HG03558 (cell line): ENCODE data around the gene CIC.

ENCODE experiments used
- ATAC-seq: cut with Tn5 transposase; IDR thresholded peaks from one replicate; pipeline ENCODE4 v1.9.1; 2021; ENCODE audit warnings: moderate number of reproducible peaks; ENCODE audit not compliant: unreplicated experiment; ENCODE audit errors: extremely low read depth

Gene CIC

GRCh38 chr19:42268704-42269477, at the start of gene CIC:
CIC (plus strand) TSS chr19:42269252; CDS start chr19:42271784, 2,532 bp downstream.
- ATAC-seq = peak; percentile 47

GRCh38 chr19:42219812-42220750, 49.0 kb upstream of the CIC start, which contains the start of gene ZNF526:
ZNF526 (plus strand) TSS chr19:42220312; CDS start chr19:42224404, 4,092 bp downstream.
- ATAC-seq = peak; percentile 40

GRCh38 chr19:42220751-42221097, 48.3 kb upstream of the CIC start:
- ATAC-seq = no peak

DNA sequence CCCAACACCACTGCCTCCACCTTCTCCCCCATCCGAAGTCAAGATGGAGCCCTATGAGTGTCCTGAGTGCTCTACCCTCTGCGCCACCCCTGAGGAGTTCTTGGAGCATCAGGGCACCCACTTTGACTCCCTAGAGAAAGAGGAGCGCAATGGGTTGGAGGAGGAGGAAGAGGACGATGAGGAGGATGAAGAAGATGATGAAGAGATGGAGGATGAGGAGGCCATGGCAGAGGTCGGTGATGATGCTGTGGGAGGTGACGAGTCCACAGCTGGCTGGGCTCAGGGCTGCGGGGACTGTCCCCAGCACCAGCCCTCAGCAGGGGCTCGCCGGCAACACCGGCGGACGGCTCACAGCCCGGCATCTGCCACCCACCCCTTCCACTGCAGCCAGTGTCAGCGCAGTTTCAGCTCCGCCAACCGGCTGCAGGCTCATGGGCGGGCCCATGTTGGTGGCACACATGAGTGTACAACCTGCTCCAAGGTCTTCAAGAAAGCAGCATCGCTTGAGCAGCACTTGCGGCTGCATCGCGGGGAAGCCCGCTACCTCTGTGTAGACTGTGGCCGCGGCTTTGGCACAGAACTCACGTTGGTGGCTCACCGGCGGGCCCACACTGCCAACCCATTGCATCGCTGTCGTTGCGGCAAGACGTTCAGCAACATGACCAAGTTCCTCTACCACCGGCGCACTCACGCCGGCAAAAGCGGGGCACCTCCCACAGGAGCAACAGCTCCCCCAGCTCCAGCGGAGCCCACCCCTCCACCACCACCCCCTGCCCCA, 43.9 kb upstream of the CIC start:
- ATAC-seq = no peak

GRCh38 chr19:42225718-42226292, 43.2 kb upstream of the CIC start:
- no peak for ATAC-seq

GRCh38 chr19:42226886-42227285, 42.2 kb upstream of the CIC start:
- ATAC-seq = no peak

DNA sequence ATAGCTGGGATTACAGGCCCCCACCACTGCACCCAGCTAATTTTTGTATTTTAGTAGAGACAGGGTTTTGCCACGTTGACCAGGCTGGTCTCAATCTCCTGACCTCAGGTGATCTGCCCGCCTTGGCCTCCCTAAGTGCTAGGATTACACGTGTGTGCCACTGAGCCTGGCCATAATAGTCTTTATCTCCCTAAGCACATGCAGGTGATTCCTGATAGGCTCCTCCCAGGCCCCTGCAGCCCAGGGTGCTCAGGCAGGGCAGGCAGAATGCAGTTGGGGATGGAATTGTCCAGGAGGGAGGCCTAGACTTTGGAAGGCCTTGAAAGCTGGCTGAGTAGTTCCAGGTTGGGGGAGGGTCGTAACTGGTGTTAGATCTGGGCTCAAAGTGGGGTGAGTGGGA, 40.4 kb upstream of the CIC start:
- no peak for ATAC-seq

GRCh38 chr19:42229301-42229854, 39.7 kb upstream of the CIC start:
- ATAC-seq = no peak

DNA sequence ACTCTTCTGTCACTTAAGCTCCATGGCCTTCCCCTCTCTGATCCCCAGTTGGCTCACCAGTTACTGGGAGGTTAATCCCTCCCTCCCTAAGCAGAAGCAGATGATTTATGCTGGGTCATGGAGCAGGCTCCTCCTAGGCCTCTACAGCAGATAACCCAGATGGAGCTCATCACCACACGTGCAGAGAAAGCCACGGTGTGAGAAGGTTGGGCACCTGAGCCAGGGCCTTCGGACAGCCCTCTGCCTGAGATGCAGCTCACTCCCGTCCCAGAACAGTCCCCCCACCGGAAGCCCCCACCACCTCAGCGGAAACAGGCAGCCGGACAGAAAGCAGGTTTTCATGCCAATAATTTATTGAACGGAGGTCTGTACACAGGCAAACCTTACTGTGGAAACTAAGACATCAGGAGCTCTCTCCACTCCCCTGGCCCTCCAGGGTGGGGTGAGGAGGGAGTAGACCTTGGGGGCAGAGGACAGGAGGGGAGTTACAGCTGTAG, 39.1 kb upstream of the CIC start:
- no peak for ATAC-seq

DNA sequence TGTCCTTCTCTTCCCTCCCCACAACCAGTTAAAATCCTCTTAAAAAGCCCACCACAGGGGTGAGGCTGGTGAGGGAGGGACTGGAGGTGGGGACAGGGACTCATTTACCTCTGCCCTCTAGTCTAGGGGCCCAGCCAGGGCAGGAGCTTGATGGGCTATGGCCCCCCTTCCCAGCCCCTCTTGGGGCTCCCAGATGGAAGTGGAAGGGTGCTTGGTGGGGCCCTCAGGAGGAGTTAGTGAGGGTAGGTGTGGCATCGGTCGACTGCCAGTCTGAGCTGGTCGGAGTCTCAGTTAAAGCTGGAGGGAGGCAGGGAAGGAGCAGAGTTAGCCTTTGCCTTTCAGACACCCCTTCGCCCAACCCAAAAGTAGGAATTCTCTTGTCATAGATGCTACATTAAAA, 38.5 kb upstream of the CIC start:
- no peak for ATAC-seq

DNA sequence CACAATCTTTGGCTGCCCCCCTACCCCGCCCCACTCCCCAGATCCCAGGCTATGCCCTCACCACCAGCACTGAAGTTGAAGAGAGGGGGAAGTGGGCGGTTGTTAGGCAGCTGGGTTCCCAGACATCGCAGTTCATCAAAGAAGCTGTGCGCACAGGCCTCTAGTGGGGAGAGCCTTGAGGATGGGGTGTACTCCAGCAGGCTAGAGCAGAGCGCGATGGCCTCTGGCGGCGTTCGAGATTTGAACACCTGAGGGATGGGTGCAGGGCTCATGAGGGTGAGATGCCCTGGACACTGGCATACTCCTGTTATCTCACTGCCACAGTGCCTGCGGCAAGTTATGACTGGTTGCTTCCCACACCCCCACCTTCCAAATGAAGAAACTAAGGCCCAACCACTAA, 36.6 kb upstream of the CIC start:
- no peak for ATAC-seq

- ATAC-seq = no peak
These were observed 35.9 kb upstream of the CIC start for GRCh38 chr19:42233106-42233505.

DNA sequence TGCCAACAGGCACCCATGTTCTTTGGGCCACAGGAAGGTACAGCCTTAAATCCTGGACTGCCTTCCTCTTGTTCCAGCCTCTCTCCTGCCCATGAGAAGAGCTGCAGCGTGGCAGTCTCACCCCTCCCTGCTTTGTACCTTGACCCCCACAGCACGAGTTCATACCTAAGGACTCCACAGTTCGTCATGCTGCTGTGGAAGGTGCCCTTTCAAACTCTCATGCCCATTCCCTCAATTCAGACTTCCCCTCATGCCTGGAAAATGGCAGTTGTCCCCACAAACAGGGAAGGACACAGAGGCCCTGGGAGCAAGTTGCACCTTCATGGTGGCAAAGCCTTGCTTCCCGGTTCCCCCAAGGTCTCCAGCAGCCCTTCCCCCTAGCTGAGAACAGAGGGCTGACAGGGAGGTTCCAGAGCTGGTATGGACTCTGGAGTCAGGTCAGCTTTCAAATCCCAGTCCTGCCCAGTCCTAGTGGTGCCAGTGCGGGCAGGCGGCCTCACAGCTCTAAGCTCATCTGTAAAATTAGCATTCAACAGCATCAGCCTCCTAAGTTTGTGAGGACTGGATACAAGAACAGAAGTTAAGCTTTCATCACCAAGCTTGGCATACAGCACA, 35.3 kb upstream of the CIC start:
- no peak for ATAC-seq

GRCh38 chr19:42234364-42234763, 34.7 kb upstream of the CIC start:
- no peak for ATAC-seq

DNA sequence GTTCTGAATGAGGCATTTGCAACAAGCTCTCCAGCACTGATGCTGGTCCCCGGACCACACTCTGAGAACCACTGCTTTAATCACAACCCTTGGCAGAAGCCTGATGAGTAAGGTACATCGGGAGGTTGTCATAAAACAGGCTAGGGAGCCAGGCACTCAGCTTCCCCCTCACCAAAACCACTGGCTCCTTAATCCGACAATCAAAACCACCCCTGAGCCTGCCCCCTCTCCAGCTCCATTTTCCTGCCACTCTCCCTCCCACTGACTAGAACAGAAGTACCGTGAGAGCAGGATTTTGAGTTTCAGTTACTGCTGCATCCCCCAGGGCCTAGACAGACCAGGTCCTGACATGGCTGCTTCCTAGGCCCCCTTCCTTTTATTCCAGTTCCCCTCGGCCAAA, 33.9 kb upstream of the CIC start:
- no peak for ATAC-seq

GRCh38 chr19:42239544-42240220, 29.4 kb upstream of the CIC start:
- no peak for ATAC-seq

- ATAC-seq = no peak
These were observed 27.8 kb upstream of the CIC start for GRCh38 chr19:42241279-42241678.

DNA sequence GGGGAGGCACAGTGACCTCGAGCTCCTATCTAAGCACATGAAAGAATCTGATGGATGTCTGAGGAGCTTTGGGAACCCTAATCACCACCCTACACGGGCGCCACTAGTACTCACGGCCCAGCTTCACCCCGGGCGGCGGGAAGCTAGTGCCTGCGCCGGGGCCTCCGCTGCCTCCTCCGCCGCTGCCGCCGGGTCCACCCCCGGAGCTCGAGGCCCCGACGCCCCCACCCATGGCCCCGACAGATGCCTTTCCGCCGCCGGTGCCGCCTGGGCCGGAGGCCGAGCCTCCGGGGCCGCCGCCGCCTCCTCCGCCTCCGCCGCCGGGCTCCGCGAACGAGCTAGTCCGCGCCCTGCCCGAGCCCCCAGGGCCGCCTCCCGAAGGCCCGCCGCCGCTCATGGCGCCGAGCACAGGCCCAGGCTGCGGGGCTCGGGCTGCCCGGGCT, 27.0 kb upstream of the CIC start:
- ATAC-seq = no peak
